GM12892 (cell line): ENCODE results near the gene PRDM11.

Experiments used
- POLR2A ChIP-seq: IDR thresholded peaks from 2 replicates; pipeline ENCODE4 v1.6.1; 2011; ENCODE audit warnings: low read depth, low read length, control low read depth
- POLR2AphosphoS5 ChIP-seq: IDR thresholded peaks from 2 replicates; pipeline ENCODE4 v1.6.1; 2011; ENCODE audit warnings: low read depth, low read length, control low read depth
- TAF1 ChIP-seq: IDR thresholded peaks from 2 replicates; pipeline ENCODE4 v1.6.1; 2011; ENCODE audit warnings: low read depth, mild to moderate bottlenecking, control low read depth, low read length, borderline replicate concordance

GRCh38 chr11:45141171-45141570 lies 5.3 kb upstream of the PRDM11 start:
- no peak for TF ChIP-seq POLR2AphosphoS5
- TF ChIP-seq POLR2A, result no peak
- TF ChIP-seq TAF1, result no peak
